MCF 10A (cell line): ENCODE data around the gene RCAN1. TPM values are rescaled to one million over a fixed set of nuclear protein-coding genes. Genes with fewer than 3 reads are reported as not detected.

ENCODE experiments used
- BruUV-seq: library from RNA; stranded (reverse); fragments of 400-500 nt; replicated peaks from 2 replicates; lab custom pipeline; 2021; lab: Mats Ljungman, UMichigan
- CTCF ChIA-PET: fragments of 300-600 bp; sonication (Branson Sonifier 250); formaldehyde crosslinking; extraction: SDS; loops from one replicate; lab custom pipeline; 2021; ENCODE audit warnings: antibody characterized with exemption, inconsistent platforms; lab: Yijun Ruan, JAX
- POLR2A ChIA-PET: fragments of 300-600, 350-650 bp; sonication (Branson Sonifier 250); formaldehyde crosslinking; extraction: SDS; loops from one replicate; lab custom pipeline; 2020; ENCODE audit warnings: antibody characterized with exemption, inconsistent platforms; lab: Yijun Ruan, JAX
- DNase-seq: peaks from one replicate; pipeline ENCODE4 v3.0.0-alpha.2; 2018; ENCODE audit not compliant: unreplicated experiment
- H3K27ac Mint-ChIP-seq: one replicate; pipeline ENCODE4 v1.8.0; 2022; ENCODE audit warnings: mild to moderate bottlenecking, low read depth, mixed read lengths; ENCODE audit not compliant: unreplicated experiment
- H3K27me3 Mint-ChIP-seq: one replicate; pipeline ENCODE4 v1.8.0; 2022; ENCODE audit warnings: mixed read lengths; ENCODE audit not compliant: insufficient read depth, unreplicated experiment
- H3K36me3 Mint-ChIP-seq: one replicate; pipeline ENCODE4 v1.8.0; 2022; ENCODE audit warnings: mild to moderate bottlenecking, moderate library complexity, mixed read lengths; ENCODE audit not compliant: insufficient read depth, unreplicated experiment
- H3K4me1 Mint-ChIP-seq: one replicate; pipeline ENCODE4 v1.8.0; 2022; ENCODE audit warnings: mixed read lengths; ENCODE audit not compliant: insufficient read depth, unreplicated experiment
- H3K4me3 Mint-ChIP-seq: one replicate; pipeline ENCODE4 v1.8.0; 2022; ENCODE audit warnings: mild to moderate bottlenecking, moderate library complexity, mixed read lengths; ENCODE audit not compliant: unreplicated experiment
- H3K9me3 Mint-ChIP-seq: one replicate; pipeline ENCODE4 v1.8.0; 2022; ENCODE audit warnings: mixed read lengths; ENCODE audit not compliant: unreplicated experiment
- intact Hi-C: fragments of 100-400 bp; cut with micrococcal nuclease; formaldehyde crosslinking; loops from 2 replicates; pipeline ENCODE4 v1.14.1; 2022
- total RNA-seq: library from RNA; stranded (reverse); gene quantifications from 2 replicates; pipeline ENCODE4 v1.2.3, GENCODE V29; 2022
- TF ChIP-seq, protein P1 (sequence below): fragments of 200-600 bp; IDR thresholded peaks from one replicate; pipeline ENCODE4 v1.8.0; 2022; ENCODE audit warnings: antibody characterized with exemption, mild to moderate bottlenecking; ENCODE audit not compliant: unreplicated experiment

RCAN1 gene
- total RNA-seq, 1 experiment from 2014 or later: 11.9 TPM

DNA sequence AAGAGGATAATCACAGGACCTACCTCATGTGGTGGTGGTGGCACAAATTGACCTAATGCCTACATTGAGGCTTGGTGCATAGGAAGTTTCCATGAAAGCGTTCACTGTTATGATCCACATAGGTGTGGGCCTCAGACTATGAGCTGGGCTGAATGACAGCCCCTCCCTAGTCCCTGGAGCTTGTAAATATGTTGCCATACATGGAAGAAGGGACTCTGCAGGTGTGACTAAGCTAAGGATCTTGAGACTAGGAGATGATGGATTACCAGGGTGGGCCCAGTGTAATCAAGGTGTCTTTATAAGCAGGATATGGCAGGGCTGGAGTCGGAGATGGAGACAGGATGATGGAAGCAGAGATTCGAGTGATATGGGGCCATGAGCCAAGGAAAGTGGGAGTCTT, 71.9 kb downstream of the RCAN1 start:
- DNase-seq: no peak
- Mint-ChIP-seq H3K36me3 (no peaks in the 10 kb centered on the region), H3K4me3 (no peak overlapping the region), H3K27me3 (no peaks in the 10 kb centered on the region), H3K4me1 (peaks cover 6% of the 10 kb centered on the region), H3K27ac (no peak overlapping the region), H3K9me3 (peaks cover 7% of the 10 kb centered on the region)
- ChIA-PET CTCF (interaction anchor here (0.9 to 1.4 kb wide), 4 partner anchors 11 to 75 kb away, joined by 3 to 6 read pairs (median 4); no protein-coding TSS in a partner anchor), POLR2A (no interaction called here)
- intact Hi-C loops: loop anchor here (10.0 kb wide), 1 partner anchor 62 kb away; no protein-coding TSS in a partner anchor
- no TSS peak for BruUV-seq
- TF ChIP-seq, protein P1, sequence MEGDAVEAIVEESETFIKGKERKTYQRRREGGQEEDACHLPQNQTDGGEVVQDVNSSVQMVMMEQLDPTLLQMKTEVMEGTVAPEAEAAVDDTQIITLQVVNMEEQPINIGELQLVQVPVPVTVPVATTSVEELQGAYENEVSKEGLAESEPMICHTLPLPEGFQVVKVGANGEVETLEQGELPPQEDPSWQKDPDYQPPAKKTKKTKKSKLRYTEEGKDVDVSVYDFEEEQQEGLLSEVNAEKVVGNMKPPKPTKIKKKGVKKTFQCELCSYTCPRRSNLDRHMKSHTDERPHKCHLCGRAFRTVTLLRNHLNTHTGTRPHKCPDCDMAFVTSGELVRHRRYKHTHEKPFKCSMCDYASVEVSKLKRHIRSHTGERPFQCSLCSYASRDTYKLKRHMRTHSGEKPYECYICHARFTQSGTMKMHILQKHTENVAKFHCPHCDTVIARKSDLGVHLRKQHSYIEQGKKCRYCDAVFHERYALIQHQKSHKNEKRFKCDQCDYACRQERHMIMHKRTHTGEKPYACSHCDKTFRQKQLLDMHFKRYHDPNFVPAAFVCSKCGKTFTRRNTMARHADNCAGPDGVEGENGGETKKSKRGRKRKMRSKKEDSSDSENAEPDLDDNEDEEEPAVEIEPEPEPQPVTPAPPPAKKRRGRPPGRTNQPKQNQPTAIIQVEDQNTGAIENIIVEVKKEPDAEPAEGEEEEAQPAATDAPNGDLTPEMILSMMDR: no peak

DNA sequence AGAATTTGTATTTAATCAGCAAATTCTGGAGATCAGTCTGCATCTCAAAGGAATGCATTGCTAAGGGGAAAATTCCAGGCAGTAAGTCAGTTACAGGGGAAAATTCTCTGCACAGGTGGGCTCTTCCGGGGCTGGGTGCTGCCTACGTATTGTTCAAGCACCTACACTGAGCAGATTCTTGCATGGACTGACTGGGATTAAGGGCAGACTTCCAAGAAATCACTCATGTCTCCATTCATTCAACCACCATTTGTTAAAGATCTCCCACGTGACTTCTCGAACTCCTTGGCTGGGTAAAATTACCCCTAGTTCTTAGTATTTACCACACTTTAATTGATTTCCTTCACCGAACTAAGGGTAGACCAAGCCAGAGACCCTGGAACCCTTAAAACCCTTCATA, 74.7 kb downstream of the RCAN1 start:
- Mint-ChIP-seq H3K4me1 (no peaks in the 10 kb centered on the region), H3K9me3 (peaks cover 7% of the 10 kb centered on the region), H3K36me3 (peaks cover 5% of the 10 kb centered on the region), H3K27ac (no peak overlapping the region), H3K27me3 (no peaks in the 10 kb centered on the region), H3K4me3 (no peak overlapping the region)
- ChIA-PET CTCF (no interaction called here), POLR2A (no interaction called here)
- no peak for DNase-seq
- intact Hi-C loops: loop anchor here (10.0 kb wide), 1 partner anchor 65 kb away; no protein-coding TSS in a partner anchor
- BruUV-seq: no TSS peak
- TF ChIP-seq, protein P1: no peak

DNA sequence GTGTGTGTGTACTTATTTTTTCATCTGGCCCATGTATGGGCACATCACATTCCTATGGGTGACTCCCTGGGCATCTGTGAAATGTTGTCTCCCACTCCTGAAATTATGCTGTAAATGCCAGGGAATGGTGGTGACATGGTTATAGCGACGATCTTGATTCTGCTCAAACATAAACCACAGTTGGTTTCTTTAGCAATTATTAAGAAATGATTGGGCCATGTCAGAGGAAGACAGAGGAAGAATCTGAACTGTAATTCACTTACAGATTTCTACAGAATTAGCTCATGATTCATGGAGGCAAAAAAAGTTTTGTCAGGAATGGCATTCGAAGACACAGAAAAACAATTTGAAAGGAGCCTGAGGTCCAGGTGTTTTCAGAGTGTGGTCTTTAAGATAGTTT, 77.1 kb downstream of the RCAN1 start:
- Mint-ChIP-seq H3K4me3 (no peak overlapping the region), H3K4me1 (no peaks in the 10 kb centered on the region), H3K27me3 (no peaks in the 10 kb centered on the region), H3K36me3 (peaks cover 5% of the 10 kb centered on the region), H3K9me3 (peaks cover 1% of the 10 kb centered on the region), H3K27ac (no peak overlapping the region)
- BruUV-seq: no TSS peak
- intact Hi-C loops: no loop called here
- no peak for DNase-seq
- ChIA-PET CTCF (interaction anchor here (0.6 to 1.2 kb wide), 2 partner anchors 65 to 1999 kb away, joined by 3 read pairs; no protein-coding TSS in a partner anchor), POLR2A (no interaction called here)
- TF ChIP-seq, protein P1: no peak

DNA sequence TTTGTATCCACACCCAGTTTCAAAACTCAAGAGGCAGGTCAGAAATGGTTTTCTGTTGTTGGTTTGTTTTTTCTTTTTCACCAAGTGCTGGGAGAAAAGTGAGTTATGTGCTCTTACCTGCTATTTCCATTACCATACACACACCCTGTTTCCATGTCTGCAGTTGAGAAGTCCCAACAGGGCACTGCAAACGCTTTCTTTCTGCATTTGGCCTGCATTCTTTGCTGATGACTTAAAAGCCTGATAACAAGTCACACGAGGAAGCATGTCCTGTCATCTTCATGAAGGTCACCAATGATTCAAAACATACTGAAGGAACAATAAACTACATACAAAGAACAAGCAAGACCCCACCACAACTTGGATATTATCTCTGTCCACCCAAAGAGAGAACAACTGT, 78.1 kb downstream of the RCAN1 start:
- Mint-ChIP-seq H3K27me3 (no peaks in the 10 kb centered on the region), H3K4me3 (no peak overlapping the region), H3K9me3 (no peaks in the 10 kb centered on the region), H3K4me1 (no peaks in the 10 kb centered on the region), H3K36me3 (peaks cover 5% of the 10 kb centered on the region), H3K27ac (no peak overlapping the region)
- intact Hi-C loops: no loop called here
- BruUV-seq: no TSS peak
- TF ChIP-seq, protein P1: no peak
- CTCF ChIA-PET: no interaction called here
- no peak for DNase-seq
- POLR2A ChIA-PET: no interaction called here
